ENCODE data around the gene PCSK5.

PCSK5 gene

GRCh38 chr9:76240578-76240977 lies 350.1 kb downstream of the PCSK5 start:
- no peaks in the 10 kb centered on the region for H3K9me3 Mint-ChIP-seq
- H3K4me1 Mint-ChIP-seq (ENCODE audit: low read depth): no peaks in the 10 kb centered on the region
- H3K27me3 Mint-ChIP-seq (ENCODE audit: low read depth): peaks cover 5% of the 10 kb centered on the region
- H3K4me3 Mint-ChIP-seq: no peak overlapping the region
- H3K27ac Mint-ChIP-seq: no peak overlapping the region
- H3K36me3 Mint-ChIP-seq (ENCODE audit: low read depth): no peaks in the 10 kb centered on the region

GRCh38 chr9:76245518-76245917 lies 355.0 kb downstream of the PCSK5 start:
- Mint-ChIP-seq H3K27me3 (ENCODE audit: low read depth) (no peaks in the 10 kb centered on the region), H3K27ac (no peak overlapping the region), H3K4me1 (ENCODE audit: low read depth) (no peaks in the 10 kb centered on the region), H3K36me3 (ENCODE audit: low read depth) (no peaks in the 10 kb centered on the region), H3K9me3 (no peaks in the 10 kb centered on the region), H3K4me3 (no peak overlapping the region)

- H3K9me3 Mint-ChIP-seq: no peaks in the 10 kb centered on the region
- no peaks in the 10 kb centered on the region for H3K4me1 Mint-ChIP-seq (ENCODE audit: low read depth)
- no peak overlapping the region for H3K27ac Mint-ChIP-seq
- no peaks in the 10 kb centered on the region for H3K27me3 Mint-ChIP-seq (ENCODE audit: low read depth)
- no peaks in the 10 kb centered on the region for H3K36me3 Mint-ChIP-seq (ENCODE audit: low read depth)
- H3K4me3 Mint-ChIP-seq: no peak overlapping the region
Observed at GRCh38 chr9:76246680-76247079, 356.2 kb downstream of the PCSK5 start.

GRCh38 chr9:76247426-76247825 lies 357.0 kb downstream of the PCSK5 start:
- no peaks in the 10 kb centered on the region for H3K4me1 Mint-ChIP-seq (ENCODE audit: low read depth)
- H3K9me3 Mint-ChIP-seq: no peaks in the 10 kb centered on the region
- H3K27ac Mint-ChIP-seq: no peak overlapping the region
- no peak overlapping the region for H3K4me3 Mint-ChIP-seq
- H3K27me3 Mint-ChIP-seq (ENCODE audit: low read depth): no peaks in the 10 kb centered on the region
- H3K36me3 Mint-ChIP-seq (ENCODE audit: low read depth): no peaks in the 10 kb centered on the region

- H3K36me3 Mint-ChIP-seq (ENCODE audit: low read depth): no peaks in the 10 kb centered on the region
- H3K4me1 Mint-ChIP-seq (ENCODE audit: low read depth): no peaks in the 10 kb centered on the region
- no peaks in the 10 kb centered on the region for H3K9me3 Mint-ChIP-seq
- no peaks in the 10 kb centered on the region for H3K27me3 Mint-ChIP-seq (ENCODE audit: low read depth)
- H3K4me3 Mint-ChIP-seq: no peak overlapping the region
- H3K27ac Mint-ChIP-seq: no peak overlapping the region
Observed at GRCh38 chr9:76249309-76249708, 358.8 kb downstream of the PCSK5 start.

DNA sequence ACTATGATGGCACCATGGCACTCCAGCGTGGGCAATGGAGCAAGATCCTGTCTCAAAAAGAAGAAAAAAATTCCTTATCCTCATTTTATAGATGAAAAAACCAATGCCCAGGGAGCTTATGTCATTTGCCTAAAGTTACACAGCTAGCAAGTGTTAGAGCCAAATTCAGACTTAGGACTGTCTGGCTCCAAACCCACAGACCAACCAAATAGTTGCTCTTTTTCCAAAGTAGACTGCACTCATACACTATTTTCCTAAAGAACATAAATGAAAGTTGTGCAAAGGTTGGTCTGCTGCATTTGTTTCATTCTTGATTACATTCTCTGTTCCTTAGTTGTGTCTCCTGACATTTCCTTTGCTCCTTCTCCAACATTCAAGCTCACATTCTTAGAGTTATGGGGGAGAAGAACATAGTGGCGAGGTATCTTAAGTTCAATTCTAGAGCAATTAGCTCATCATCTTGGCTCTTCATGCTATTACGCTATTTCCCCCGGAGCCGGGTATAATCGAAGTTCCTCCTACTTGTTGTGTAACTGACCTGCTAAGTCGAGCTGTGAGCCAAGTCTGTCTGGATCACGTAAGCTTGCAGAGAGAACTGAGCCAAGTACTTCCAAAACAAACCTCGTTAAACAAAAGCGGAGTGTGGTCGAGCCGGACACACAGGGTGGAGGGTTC lies 365.4 kb downstream of the PCSK5 start:
- Mint-ChIP-seq H3K4me1 (ENCODE audit: low read depth) (no peaks in the 10 kb centered on the region), H3K27me3 (ENCODE audit: low read depth) (peaks cover 9% of the 10 kb centered on the region), H3K27ac (no peak overlapping the region), H3K9me3 (no peaks in the 10 kb centered on the region), H3K36me3 (ENCODE audit: low read depth) (no peaks in the 10 kb centered on the region), H3K4me3 (no peak overlapping the region)

DNA sequence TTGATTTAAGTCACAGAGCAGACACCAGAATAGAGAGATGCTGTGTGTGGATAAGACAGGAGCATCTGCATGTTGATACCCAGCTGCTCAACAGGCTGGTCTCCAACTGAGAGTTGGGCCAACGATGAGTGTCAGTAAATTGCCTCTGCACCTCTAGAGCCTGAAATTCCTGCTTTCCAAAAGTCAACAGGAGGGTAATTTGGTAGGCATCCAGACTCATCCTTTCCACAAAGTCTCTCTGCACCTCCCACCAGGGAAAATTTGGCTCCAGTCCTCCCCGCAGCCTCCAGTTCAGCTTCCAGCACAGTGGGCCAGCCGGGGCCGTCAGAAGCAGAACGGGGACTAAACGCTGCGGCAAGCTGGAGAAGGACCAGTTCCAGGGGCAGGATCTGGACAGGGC lies 366.8 kb downstream of the PCSK5 start:
- H3K27ac Mint-ChIP-seq: no peak overlapping the region
- peaks cover 9% of the 10 kb centered on the region for H3K27me3 Mint-ChIP-seq (ENCODE audit: low read depth)
- no peaks in the 10 kb centered on the region for H3K36me3 Mint-ChIP-seq (ENCODE audit: low read depth)

DNA sequence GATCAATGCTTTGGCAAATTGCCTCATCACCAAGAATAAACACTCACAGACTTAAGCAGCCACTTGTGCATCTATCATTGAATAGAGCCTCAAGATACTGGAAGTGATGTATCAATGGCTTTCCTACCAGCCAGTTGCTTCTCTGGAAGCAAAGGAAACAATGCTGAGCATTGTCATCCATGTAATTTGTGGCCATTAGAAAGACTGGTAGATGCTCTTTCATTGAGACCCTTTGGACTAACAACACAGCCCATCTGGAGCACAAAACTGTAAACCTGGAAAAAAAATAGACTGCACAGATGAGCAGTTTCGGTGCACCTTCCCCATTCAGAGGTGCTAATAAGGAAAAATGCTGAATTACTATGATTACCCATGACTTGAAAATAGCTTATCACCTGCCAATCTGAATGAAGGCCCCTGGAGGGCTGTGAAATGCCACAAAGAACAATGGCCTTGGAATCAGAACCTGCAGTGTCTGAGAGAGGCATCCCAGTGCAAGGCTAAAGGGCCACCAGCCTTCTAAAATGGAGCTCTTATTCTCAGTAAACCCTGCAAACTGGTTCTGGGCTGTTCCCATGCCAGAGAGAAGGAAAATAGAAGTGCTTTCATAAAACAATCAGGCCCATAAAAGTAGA lies 376.3 kb downstream of the PCSK5 start:
- Mint-ChIP-seq H3K27me3 (ENCODE audit: low read depth) (peaks cover 4% of the 10 kb centered on the region), H3K36me3 (ENCODE audit: low read depth) (no peaks in the 10 kb centered on the region), H3K4me3 (no peak overlapping the region), H3K9me3 (peaks cover 8% of the 10 kb centered on the region), H3K4me1 (ENCODE audit: low read depth) (no peaks in the 10 kb centered on the region), H3K27ac (no peak overlapping the region)

More for the DNA sequence above, 366.8 kb downstream of the PCSK5 start:
- no peak overlapping the region for H3K4me3 Mint-ChIP-seq
- no peaks in the 10 kb centered on the region for H3K9me3 Mint-ChIP-seq
- no peaks in the 10 kb centered on the region for H3K4me1 Mint-ChIP-seq (ENCODE audit: low read depth)

- H3K27me3 Mint-ChIP-seq (ENCODE audit: low read depth): peaks cover 4% of the 10 kb centered on the region
- no peak overlapping the region for H3K27ac Mint-ChIP-seq
- H3K4me1 Mint-ChIP-seq (ENCODE audit: low read depth): no peaks in the 10 kb centered on the region
- no peaks in the 10 kb centered on the region for H3K36me3 Mint-ChIP-seq (ENCODE audit: low read depth)
- H3K9me3 Mint-ChIP-seq: peaks cover 8% of the 10 kb centered on the region
- no peak overlapping the region for H3K4me3 Mint-ChIP-seq
Observed at GRCh38 chr9:76267284-76267652, 376.8 kb downstream of the PCSK5 start.

- no peaks in the 10 kb centered on the region for H3K36me3 Mint-ChIP-seq (ENCODE audit: low read depth)
- no peaks in the 10 kb centered on the region for H3K9me3 Mint-ChIP-seq
- no peak overlapping the region for H3K4me3 Mint-ChIP-seq
- no peaks in the 10 kb centered on the region for H3K27me3 Mint-ChIP-seq (ENCODE audit: low read depth)
- H3K4me1 Mint-ChIP-seq (ENCODE audit: low read depth): no peaks in the 10 kb centered on the region
- H3K27ac Mint-ChIP-seq: no peak overlapping the region
Observed at GRCh38 chr9:76269789-76270188, 379.3 kb downstream of the PCSK5 start.

DNA sequence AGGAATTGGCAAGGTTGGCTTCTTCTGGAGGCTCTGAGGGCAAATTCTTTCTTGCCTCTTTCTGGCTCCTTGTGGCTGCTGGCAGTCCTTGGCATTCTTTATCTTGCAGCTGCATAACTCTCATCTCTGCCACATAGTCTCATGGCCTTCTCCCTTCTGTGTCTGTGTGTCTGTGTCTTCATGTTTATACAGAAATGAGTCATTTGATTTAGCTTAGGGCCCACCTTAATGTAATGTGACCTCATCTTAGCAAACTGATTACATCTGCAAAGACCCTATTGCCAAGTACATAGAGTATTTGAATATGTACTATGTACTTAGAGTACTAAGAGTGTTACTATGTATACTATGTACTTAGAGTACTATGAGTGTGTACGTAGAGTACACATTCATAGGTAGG lies 381.3 kb downstream of the PCSK5 start:
- H3K4me3 Mint-ChIP-seq: no peak overlapping the region
- no peak overlapping the region for H3K27ac Mint-ChIP-seq
- H3K27me3 Mint-ChIP-seq (ENCODE audit: low read depth): no peaks in the 10 kb centered on the region
- no peaks in the 10 kb centered on the region for H3K4me1 Mint-ChIP-seq (ENCODE audit: low read depth)
- H3K9me3 Mint-ChIP-seq: no peaks in the 10 kb centered on the region
- no peaks in the 10 kb centered on the region for H3K36me3 Mint-ChIP-seq (ENCODE audit: low read depth)

GRCh38 chr9:76289042-76289441 lies 398.6 kb downstream of the PCSK5 start:
- H3K9me3 Mint-ChIP-seq: no peaks in the 10 kb centered on the region
- H3K27me3 Mint-ChIP-seq (ENCODE audit: low read depth): peaks cover 4% of the 10 kb centered on the region
- no peak overlapping the region for H3K4me3 Mint-ChIP-seq
- no peak overlapping the region for H3K27ac Mint-ChIP-seq
- peaks cover 7% of the 10 kb centered on the region for H3K4me1 Mint-ChIP-seq (ENCODE audit: low read depth)
- no peaks in the 10 kb centered on the region for H3K36me3 Mint-ChIP-seq (ENCODE audit: low read depth)

GRCh38 chr9:76289703-76290102 lies 399.2 kb downstream of the PCSK5 start:
- H3K4me1 Mint-ChIP-seq (ENCODE audit: low read depth): peaks cover 7% of the 10 kb centered on the region

DNA sequence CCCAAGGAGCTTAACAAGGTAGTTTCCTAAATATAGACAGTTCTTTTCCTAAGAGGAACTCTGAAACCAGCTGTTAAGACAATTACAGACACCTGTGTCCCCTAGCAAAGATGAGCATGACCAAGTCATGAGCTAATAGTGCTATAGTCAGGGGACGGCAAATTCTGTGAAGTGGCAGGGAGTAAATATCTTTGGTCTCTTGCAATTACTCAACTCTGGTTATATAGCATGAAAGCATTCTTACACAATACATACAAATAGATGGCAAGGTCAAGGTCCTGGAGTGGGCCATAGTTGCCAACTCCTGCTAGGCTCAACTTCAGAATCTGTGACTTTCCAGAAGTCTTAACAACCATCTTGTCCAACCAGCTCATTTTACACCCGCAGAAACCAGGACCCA lies 400.1 kb downstream of the PCSK5 start:
- no peaks in the 10 kb centered on the region for H3K36me3 Mint-ChIP-seq (ENCODE audit: low read depth)
- H3K27me3 Mint-ChIP-seq (ENCODE audit: low read depth): no peaks in the 10 kb centered on the region
- H3K27ac Mint-ChIP-seq: no peak overlapping the region
- H3K4me1 Mint-ChIP-seq (ENCODE audit: low read depth): peaks cover 9% of the 10 kb centered on the region
- no peak overlapping the region for H3K4me3 Mint-ChIP-seq
- no peaks in the 10 kb centered on the region for H3K9me3 Mint-ChIP-seq

More at GRCh38 chr9:76289703-76290102, 399.2 kb downstream of the PCSK5 start:
- H3K9me3 Mint-ChIP-seq: no peaks in the 10 kb centered on the region
- H3K27me3 Mint-ChIP-seq (ENCODE audit: low read depth): peaks cover 4% of the 10 kb centered on the region
- no peak overlapping the region for H3K27ac Mint-ChIP-seq
- H3K4me3 Mint-ChIP-seq: no peak overlapping the region
- H3K36me3 Mint-ChIP-seq (ENCODE audit: low read depth): no peaks in the 10 kb centered on the region

DNA sequence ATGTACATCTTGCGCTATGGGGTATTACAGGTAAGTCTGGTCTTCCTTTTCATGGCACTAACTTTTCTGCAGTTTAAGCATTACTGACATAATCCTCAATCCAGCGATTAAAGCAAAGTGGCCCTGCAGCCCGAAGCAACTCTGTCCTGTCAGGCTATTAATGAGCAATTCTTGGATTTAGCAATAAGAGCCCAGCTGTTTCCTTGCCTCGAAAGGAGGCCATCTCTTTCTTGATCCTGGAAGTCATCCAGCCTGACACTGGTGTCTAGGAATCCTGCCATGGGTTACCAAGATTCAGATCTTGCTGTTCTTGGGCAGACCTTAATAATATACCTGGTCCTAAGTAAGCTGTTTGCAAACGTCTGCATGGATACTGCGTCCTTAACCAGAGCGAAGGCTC lies 401.8 kb downstream of the PCSK5 start:
- Mint-ChIP-seq H3K27me3 (ENCODE audit: low read depth) (no peaks in the 10 kb centered on the region), H3K9me3 (no peaks in the 10 kb centered on the region), H3K4me3 (no peak overlapping the region), H3K27ac (no peak overlapping the region), H3K36me3 (ENCODE audit: low read depth) (no peaks in the 10 kb centered on the region), H3K4me1 (ENCODE audit: low read depth) (peaks cover 9% of the 10 kb centered on the region)
